KG1 (cell line): Measurements from ENCODE around the gene ITGA11.

Experiments
- DNase-seq: peaks from one replicate; lab custom pipeline; 2025; lab: John Stamatoyannopoulos, UW

ITGA11 gene

DNA sequence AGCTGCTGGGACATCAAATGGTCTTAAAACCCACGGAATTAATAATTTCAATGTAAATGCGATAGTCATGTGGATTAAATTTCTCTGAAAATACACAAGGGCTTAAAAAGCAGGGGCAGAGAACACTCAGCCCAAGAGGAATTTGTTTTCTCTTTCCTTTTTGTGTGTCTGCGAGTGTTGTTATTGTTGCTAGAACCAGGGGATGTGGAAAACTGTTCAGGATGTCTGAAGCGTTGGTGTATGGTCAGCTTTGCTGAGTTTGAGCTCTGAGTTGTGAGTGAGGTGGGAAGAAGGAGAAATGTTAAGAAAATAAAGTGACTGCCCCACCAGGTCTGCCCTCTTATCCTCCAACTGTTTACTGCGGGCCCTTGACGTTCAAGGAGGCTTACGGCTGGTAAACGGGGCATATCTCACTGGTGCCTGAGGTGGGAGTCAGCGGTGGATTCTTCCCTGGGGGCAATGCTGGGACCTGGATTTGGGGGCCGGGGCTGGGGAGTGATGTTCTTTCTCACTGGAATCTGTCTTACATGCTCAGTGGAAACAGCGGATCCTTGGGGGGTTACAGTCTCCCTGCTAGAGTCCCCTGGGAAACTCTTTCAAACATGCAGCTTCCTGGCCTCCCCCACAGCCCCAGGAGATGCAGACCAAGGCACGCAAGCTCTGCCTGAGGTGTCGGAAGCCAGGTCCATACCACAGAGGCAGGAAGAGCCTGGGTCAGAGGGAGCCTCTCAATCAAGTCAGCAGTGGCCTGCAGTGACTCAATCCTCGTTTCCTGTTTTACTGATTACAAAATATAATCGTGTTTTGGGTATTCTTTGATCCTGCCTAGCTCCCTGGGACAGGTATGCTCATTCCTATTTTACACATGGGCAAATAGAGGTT is 41.8 kb downstream of the ITGA11 start:
- DNase-seq, result no peak

DNA sequence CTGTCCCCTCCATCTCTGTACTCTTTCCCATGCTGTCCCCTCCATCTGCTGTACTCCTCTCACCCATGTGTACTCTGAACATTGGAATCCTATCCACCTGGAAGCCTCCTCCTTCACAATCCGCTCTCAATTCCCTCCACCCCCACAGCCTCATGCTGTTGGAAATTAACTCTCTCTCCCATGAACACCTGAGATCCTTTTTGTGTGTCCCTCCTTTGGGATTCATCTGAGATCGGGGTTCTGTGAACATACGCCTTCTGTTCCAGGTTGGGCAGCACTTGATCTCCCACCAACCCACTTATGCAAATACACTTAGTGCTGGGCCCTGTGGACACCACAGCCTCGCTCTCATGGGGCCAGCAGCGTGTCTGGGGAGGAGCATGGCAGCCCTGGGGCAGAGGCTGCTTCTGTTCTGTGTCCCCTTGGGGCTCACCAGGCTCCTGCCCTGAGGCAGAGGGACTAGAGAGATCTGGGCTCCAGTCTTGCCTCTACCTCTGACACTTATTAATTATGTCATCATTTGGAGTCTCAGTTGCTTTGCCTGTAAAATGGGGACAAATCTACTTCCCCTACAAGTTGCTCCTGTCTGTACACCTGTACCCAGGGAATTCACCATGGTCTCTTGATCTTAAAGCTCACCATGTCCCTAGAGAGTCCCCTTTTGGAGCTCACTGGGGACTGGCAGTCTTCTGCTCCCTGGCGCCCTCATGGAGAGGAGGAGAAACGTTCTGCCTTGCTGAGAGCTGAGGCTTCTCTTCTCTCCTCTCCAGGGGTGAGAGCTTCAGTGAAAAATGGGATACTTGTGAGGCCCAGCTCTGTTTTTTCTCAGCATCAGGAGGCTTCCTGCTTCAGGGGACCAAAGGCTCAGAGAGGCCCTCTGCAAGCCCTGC is 42.7 kb downstream of the ITGA11 start:
- no peak for DNase-seq

DNA sequence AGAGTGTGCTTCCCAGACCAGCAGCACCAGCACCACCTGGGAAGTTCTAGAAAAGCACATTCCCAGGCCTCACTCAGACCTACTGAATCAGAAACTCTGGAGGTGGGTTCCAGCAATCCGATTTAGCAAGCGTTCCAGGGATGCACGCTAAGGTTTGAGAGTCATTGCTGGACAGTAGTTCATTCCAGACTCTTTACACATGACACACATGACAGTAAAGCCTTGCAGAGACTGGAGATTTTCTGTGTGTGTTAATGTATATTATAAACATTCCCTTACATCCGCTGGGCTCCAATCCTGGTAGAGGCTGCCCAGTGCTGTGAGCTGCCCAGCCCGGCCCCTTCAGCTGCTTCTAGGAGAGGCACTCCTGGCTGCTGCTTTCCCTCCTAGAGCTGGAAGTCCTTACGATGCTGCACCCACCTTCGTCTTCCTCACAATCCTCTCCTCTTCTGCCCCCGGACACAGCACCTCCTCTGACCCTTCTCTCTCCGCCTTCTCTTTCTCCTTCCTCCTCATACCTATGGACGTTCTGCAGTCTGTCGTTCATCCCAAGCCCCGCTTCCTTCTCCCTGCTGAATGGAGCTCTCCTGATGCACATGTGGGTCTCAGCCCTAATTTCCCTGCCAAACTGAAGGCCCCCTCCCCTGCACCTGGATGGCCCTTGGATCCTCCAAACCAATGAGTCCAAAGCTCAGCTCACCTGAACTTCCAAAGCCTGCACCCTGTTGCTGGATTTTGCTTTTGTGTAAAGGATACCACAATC is 44.4 kb downstream of the ITGA11 start:
- DNase-seq, result no peak

- no peak for DNase-seq
Observed at GRCh38 chr15:68386587-68387288, 45.2 kb downstream of the ITGA11 start.

DNA sequence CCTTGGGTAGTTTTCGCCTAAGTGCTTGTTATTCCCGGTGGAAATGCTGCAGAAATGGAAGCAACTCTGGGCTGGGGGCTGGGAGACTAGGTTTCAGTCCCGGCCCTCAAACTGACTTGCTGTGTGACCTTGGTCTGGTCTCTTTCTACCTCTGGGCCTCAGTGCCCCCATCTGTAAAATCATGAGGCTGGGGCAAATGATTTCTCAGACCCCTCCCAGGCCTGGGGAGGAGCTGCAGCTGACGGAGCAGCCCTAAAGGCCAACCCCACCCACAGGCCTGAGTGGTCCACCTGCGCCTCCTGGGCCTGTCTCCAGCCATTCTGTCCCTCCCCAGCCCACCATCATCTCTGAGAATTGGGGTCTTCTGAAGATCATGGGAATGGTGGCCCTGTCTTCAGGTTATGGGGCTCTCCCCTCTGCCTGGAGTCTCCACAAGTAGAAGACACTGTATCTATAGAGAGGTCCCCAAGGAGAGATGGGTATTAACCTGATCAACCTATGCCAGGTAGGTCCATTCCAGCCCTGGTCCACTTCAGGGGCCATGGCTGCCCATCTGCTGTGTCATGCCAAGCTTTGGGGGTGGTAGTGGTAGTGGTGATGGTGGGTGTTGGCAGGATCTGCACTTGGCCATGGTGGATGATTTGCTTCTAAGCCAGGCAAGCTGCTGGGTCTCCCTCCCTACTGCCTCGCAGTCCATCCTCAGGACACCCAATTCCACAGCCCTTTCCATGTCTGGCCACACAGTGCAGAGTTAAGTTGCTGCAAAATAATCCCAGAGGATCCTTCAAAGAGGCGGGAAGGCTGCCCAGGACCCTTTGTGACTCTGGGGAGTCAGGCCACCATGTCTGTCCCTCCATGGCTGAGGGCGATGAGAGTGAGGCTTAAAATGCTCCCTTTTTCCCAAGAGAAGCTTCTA is 46.0 kb downstream of the ITGA11 start:
- DNase-seq, result no peak

DNA sequence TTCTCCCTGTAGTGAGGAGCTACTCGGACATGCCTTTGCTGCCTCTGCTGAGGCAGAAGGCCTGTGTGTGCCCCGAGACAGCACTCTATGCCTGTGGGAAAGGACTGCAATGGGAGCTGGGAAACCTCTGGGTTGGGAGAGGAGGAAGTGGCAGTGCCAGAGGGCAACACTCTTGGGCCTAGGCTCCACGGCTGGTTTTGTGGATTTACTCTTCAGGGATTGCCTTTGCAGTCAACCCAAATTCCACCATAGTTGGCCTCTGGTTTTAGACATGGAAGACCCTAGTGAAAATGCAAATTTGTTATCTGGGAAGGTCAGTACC is 46.8 kb downstream of the ITGA11 start:
- DNase-seq, result no peak

GRCh38 chr15:68384451-68385239 is 47.3 kb downstream of the ITGA11 start:
- no peak for DNase-seq

DNA sequence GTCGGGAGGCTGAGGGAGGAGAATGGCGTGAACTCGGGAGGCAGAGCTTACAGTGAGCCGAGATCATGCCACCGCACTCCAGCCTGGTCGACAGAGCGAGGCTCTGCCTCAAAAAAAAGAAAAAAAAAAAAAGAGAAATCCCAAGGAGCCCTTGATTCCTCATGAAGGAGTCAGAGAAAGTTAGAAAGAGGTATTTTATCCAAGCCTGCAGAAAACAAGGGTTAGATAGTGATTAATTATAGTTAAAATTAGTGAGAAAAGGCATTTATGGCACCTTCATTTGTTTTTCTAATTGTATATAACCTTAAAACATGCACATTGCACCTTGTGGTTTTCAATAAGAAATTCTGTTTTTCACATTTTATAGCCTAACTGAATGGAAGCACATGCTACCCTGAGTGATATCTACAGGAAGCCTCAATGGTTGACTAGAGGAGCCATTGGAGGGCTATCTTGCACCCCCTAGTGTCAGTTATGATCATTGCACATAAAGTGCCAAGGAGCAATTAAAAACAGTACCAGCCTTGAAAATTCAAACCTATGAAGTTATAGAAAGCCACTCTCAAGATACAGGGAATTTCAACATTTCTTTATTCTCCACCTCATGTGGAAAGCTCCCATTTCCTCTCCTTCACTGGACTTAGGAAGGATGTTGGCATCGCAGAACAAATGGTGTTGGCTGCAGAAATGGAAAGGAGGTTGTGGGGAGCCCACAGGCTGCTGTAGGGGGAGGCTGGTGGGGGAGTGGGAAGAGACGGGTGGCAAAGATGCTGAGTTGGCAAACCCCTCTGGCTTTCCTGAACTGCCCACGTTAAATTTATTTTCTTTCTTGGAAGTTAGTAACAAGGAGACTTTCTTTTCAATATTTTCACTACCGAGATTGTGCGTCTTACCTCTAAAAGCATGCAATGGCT is 48.5 kb downstream of the ITGA11 start:
- no peak for DNase-seq

- no peak for DNase-seq
Observed at GRCh38 chr15:68382286-68383007, 49.5 kb downstream of the ITGA11 start.

DNA sequence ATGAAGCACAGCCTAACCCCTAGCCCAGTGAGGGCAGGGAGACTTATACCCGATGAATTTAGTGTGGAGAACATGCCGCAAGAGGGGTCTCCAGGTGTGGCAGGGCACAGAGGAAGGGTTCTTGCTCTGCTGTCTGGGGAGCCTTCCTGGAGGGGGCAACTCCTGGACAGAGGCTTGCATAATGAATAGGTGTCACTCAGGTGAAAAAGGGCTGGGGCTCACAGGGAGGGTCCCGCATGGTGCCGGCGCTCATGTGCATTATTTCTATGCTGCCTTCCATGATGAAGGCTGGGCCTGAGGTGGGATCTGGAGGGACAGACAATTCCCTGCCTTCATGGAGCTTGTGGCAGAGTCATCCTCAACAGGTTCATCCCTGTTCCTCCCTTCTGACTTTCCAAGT is 51.5 kb downstream of the ITGA11 start:
- no peak for DNase-seq

GRCh38 chr15:68379759-68380290 is 52.1 kb downstream of the ITGA11 start:
- DNase-seq, result no peak

DNA sequence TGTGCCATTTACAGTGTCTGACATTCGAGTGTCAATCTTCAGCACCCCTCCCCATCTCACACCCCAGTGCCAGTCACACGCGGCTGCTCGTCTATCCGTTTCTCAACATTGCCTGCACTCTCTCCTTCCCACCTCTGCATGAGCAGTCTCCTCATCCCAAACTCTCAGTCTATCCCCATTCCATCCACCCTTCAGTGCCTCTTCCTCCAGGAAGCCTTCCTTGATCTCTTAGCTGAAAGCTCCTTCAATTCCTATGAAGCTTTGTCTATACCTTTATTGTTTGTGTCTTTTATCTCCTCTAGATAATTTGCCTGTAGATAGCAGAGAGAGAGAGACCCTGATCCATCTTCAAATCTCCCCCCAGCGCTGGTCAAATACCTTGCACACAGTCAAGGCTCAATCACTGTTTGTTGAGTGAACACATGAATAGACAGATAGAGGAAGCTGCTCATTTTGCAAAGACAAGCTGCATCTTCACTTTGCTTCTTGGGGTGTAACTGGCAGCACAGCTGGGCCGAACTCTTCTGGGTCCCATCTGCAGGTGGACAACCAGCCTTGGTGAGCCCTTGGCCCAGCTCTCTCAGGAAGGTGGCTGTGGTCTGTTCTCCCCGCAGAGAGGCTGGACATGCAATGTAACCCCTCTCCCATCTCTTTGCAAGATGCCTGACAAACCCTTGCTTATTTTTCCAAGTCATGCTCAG is 52.8 kb downstream of the ITGA11 start:
- no peak for DNase-seq

DNA sequence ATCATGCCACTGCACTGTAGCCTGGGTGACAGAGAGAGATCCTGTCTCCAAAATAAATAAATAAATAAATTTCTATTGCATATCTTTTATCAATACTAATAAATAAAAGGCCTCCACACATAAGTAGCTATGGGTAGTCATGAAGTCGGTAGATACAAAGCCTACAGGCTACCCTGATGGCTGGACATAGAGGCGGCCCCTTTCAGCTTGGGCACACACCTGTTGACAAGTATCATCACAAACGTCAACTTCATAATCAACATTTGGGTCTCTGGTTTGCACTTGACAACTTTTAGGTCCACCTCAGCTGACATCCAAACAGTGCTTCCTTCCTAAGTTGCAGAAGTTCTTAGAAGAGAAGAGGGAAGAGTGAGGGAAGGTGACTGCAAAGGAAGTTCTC is 53.4 kb downstream of the ITGA11 start:
- no peak for DNase-seq

DNA sequence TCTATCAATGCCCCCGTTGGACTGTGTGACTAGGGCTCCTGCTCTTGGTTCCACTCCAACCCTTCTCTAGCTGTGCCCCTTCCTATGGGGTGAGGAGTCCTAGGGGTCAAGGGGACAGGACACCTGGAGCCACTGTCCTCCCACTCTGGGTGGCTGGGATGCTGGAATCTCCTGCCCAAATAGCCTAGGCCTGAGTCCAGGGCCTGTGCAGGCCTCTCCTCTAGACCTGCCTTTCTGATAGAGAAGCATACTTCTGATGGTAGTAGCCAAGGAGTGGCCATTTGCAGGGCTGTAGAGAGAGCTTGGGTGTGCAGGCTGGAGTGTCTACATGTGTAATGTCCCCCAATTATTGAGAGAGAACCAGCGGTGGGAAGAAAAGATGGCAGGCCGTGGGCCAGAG is 54.2 kb downstream of the ITGA11 start:
- no peak for DNase-seq

GRCh38 chr15:68376447-68377060 is 55.4 kb downstream of the ITGA11 start:
- DNase-seq, result no peak

- DNase-seq, result no peak
Observed at GRCh38 chr15:68375716-68376220, 56.2 kb downstream of the ITGA11 start.
